HG03066 (cell line): ENCODE data around the gene ZBTB7C.

ENCODE experiments used
- ATAC-seq: cut with Tn5 transposase; IDR thresholded peaks from one replicate; pipeline ENCODE4 v1.9.1; 2021; ENCODE audit warnings: low read depth; ENCODE audit not compliant: unreplicated experiment

The ZBTB7C gene

DNA sequence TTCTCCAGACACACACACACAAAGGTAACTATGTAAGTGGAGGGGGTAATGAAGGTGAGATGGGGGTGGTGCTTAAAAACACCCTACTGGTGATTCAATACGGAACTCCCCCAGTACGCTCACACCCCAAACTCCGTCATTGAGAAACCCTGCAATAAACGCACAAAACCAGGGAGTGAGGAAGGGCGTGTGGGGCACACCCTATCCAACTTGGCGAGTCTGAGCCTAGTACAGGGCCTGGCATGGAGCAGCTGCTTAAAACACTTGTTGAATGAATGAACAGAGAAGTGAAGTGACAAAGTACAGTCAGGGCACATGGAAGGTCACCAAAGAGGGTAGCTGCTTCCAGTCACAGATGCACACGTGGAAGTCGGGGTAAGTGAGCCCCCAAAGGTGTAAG, 331.9 kb downstream of the ZBTB7C start:
- ATAC-seq, result no peak

DNA sequence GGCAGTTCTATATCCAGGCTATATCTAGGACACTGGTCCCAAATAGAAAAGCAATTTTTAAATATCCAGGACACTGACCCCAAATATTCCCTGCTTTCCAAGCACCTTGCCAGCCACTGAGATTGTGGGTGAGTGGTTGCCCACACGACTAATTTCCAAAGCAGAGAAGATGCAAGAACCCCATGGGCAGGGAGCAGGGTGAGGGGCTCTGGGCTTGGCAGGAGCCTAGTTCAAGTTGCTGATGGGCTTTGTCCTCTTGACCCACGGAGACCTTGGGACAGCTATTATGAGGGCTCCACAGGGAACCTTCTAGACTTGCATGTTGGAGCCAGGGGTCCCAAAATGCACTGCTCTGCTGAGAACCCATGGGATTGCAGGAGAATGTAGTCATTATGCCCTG, 332.7 kb downstream of the ZBTB7C start:
- ATAC-seq, result no peak

DNA sequence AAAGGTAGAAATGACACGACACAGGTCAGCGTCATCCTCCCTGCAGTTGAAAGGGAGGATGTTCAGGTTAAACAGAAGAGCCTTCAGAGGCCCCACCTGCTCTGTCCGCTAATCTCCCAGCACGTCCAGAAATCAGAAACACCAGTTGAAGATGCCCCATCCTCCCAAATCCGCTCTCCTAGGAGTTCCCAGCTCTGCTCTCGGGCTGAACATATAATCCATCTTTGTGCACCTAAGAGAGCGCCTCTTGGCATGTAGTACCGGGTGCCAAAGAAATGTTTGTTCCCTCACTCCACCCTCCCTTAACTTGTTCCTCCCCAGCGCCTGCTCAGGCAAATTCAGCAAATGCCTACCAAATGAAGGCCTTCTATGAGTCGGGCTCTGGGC, 333.5 kb downstream of the ZBTB7C start:
- ATAC-seq, result no peak

DNA sequence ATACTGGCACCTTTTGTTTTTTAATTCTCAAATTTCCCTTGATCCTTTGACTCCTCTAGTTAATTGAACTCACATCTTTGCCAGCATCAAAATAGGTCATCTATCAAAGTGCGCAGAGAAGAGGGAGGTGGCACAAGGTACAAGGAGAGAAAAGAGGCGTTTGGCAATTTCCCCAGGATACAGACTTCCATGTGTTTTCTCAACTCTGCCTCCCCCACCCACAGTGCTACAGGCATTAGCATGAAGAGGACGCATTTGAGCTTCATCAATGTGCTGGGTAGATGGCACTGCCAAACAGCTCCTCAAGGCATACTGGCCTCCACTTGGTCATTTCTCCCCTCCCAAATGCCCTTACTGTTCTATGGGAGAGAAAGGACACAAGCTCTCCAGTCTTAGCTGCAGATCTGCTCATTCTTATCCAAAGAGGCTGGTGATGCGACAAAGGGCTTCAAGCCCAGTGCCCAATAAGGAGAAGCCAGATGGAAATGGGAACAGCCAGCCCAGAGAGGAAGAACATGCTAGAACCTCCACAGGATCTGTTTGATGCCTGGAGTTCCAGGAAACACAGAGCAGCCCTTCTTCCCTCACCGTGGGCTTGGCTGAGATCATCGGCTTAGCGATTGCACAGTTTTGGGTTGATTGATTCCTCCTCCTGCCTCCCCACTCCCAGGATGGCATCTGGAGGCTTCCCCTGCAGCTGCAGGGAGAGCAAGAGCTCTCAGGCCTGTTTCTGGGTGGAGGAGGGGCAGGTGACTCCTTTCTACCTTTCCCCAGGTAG, 334.1 kb downstream of the ZBTB7C start:
- no peak for ATAC-seq

DNA sequence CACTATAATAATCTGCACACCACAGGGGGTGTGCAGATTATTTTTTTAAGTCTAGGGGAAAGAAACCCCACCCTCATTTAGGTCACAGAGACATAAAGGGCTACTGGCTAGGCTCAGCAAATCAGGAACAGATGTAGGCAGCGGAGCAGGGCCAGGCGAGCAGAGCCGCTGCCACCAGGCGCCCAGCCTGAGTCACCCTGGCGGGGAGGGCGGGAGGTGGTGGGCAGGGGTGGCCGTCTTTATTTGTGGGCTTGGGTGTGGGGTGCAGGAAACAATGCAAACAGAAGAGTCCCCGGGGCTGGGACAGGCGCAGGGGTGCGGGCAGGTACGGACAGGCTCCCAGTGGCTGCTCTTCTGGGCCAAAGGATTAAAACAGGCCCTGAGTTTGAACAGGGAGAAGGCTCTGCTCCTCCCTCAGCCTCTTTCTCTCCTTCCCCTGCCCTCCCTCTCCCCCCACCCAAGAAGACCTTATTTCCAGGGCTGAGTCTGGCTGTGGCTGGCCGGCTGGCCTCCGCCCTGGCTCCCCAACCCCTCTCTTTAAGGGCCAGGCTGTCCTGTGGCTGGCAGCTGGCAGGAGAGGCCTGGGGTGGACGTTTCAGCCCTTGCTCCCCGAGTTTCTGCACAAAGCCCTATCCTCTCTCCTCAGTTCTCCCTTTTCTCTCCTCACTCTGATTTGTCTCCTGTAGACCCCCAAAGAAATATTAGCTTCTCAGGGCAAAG, 335.8 kb downstream of the ZBTB7C start:
- no peak for ATAC-seq

DNA sequence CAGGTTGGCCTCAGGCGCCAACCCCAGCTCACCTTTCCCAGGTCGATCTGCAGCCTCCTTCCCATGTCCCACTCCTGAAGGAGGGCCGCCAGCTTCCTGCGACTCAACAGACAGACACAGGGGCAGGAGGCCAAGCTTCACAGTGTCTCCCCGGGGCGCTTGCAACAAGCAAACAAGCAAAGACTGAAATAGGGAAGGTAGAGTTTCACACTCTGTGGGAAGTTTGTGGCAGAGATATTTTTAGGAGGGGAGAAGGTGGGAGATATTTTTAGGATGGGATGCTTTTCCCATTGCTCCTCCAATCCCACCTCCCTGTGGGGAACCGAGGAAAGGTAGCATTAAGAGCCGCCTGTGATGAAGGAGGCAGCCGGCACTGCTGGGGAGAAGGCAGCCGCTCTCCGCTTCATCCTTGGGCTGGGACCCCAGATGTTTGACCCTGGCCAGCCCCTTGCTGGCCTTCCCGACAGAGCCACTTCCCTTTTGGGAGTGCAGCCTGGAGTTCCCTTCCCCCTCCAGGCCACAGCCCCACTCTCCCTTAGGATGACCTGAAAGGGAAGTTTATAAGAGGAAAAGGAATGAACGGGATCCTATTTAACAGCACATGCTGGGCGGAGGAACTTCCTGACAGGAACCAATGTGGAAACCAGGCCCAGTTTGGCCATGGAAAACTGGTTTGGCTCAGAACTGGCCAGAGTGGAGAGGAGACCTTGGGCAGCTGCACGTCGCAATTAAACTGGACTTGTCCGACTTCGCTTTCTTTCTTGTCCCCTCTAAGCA, 336.6 kb downstream of the ZBTB7C start:
- no peak for ATAC-seq

DNA sequence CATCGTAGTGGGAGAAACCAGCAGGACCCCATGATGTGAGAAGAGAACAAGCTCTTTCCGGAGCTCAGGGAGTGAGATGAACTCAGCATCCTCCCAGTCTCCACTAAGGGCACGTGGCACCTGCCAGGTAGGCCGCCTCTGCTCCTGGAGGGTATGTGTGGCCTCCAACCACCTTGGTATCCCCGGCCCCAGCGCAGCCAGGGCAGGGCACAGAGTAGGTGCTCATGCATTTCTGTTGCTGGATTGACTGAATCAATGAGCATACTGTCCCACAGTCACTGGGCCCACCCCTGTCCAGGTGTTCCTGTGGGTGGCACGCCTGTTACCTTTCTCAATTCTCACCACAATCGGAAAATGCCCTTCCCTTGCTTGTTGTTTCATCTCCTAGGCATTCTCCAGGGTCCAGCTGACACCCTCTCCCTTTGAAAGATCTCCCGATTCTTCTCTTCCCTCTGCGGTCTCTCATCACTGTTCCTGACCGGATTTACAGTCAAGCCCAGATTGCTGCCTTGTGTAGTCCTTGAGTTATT, 340.2 kb downstream of the ZBTB7C start:
- no peak for ATAC-seq

DNA sequence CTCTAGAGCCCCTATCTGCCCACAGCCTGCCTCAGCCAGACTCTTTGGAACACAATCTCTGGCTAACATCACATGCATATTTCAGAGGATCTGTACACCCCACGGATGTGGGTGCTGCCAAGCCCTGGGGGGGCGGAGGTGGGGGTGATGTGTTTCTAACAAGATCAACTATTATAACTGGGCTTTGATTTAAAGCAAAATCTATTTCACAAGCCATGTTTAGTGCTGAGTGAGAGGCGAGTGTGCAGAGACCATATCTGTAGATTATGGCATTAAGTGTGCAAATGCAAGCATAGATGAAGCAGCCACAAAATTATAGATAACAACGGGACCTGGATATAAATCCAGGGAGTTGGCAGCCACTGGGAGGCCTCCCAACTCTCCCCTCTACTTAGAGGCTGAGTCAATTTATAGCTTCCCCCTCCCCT, 342.9 kb downstream of the ZBTB7C start:
- ATAC-seq, result no peak

DNA sequence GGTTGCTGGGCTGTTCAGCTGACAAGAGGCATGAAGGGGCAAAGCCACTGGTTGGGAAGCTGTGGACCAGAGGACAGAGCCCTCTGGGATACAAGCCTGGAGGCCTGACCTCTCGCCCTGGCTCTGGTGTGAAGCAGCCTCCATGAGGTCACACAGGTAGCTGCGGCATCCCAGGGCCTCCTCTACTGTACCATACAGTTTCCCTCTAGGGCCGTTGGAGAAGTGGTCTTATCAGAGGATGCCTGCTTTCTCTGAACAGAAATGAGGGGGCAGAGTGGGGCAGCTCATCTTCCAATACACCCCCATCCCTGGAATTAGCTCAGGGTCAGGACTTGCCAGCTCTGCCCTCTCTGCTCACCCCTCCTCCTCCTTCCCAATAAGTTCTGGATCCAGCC, 343.6 kb downstream of the ZBTB7C start:
- ATAC-seq, result no peak

DNA sequence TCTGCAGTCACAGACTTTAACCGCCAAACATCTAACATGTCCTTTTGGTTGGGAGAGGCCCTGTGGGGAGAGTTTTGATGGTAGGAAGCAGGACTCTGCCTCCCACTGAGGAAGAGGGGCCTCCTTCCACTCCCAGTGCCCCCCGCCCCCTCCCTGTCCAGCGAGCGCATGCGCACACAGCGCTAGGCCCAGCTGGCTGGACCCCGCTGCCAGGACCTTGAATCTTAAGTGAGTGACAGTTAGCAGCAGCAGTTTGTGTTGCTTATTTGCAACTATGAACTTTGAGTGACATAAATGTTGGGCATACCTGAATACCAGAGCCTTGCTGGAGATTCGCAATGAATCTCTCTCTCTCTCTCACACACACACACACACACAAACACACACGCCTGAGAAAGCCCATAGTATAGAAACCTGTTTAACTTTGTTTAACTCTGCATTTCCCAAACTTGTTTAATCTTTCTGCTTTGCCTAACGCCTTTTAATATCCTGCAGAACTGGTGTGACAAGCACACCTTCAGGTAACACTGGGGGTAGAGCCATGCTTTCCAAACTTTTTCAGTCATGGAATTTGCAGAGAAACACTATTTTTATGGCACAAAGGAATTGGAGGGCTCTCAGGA, 344.1 kb downstream of the ZBTB7C start:
- ATAC-seq, result no peak

DNA sequence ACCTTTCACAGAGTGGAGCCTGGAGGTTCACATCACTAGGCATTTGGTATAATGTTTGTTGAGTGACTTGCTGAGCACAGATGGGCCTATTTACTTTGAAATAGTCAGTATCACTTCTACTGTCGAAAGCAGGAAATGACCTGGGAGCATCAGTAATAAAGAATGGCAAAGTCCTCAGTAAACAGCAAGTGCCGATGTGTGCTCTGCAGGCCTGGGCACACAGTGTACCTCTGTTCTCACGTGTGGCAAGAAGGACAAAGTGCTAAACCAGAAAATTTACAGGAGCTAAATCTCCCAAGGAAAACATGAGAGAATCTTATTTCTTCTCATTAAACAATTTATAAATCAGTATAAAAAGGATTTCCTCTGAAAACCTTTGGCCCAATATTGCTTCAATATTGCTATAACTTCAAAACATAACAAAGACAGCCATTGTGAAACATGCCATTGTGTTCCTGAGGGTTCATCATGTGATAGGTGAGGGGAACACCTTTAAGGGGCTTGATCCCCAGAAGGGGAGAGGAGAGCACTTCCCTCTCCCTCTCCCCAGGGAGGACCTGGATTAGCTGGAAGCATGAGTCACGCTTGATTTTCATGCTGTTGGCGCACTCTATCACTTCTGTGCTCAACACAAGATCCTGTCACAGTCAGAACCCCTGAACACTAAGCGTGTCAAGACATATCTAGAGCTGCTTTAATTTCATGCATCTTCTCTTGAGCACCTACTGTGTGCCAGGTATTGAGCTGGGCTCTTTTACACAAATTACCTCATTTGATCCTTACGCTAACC, 347.2 kb downstream of the ZBTB7C start:
- ATAC-seq, result no peak

DNA sequence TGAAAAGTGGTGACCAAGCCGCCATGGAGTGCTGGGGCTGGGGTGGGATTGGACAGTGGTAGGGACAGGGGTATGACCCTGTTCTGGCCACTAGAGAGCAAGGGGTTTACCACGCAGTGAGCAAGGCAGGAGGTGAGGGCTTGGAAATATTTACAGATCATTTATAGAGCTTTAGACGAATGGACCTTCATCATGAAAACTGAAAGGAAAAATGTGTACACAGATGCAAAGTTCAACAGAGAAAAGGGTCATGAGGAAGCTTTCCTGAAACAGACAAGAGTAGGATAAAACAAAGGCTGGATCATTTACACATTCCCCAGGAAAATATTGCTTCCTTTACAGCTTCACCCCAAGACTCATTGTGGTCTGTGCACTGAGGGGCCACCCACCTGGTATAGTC, 348.2 kb downstream of the ZBTB7C start:
- ATAC-seq, result no peak

DNA sequence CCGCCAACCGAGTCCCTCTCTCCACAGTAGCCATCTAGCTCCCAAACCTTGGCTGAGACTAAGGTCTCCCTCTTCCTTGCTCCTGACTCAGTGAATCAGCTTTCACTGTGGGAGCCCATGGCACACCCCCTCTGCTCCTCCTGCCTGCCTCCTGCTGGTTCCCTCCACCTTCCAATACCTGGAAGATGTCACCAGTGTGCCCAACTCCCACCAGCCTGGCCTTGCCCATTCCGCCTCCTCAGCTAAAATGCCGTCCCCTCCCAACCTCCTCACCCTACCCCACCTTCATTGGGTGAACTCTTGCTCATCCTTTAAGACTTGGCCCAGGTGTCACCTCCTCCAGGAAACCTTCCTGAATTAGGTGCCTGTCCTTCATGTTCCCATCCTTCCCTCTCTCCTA, 348.8 kb downstream of the ZBTB7C start:
- no peak for ATAC-seq

DNA sequence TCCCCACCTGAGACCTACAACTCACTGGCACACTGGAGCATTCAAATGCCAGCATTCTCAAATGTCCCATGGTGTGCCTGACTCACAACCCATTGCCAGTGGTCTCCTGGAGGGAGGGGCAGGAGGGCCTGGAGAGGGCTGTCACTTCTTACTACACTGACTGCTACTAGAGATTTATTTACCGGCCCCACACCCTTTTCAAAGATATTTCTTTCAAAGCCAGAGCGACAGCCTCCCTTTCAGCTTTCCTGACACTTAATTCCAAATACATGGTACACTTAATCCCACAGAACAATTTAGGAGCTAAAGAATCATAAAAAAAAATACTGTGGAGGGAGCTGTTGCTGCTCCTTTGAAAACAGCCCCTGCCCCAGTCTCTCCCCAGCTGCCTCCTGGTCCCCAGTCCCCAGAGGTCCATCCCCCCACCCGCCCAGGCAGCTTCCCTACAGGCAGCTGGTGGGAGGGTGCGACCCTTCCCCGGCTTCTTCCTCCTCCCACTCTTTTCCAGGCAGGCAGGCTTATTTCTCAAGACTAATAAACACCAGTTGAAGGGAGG, 349.6 kb downstream of the ZBTB7C start:
- no peak for ATAC-seq

DNA sequence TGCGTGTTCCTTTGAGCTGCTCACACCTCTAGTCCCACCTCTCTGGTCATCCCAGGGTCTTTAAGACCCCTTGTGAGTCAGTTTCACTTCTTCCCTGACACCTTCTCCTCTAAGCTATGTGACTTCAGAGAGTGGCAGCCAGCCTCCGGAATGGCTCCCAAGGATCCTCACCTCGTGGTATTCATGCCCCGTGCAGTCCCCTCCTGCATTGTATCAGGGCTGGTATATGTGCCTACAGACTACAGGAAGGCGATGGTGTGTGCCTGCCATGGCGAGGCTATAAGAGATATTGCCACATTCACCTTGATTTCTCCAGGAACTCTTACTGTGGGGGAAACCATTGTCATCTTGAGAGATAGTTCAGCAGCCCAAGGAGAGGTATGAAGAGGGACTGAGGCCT, 350.7 kb downstream of the ZBTB7C start:
- no peak for ATAC-seq

DNA sequence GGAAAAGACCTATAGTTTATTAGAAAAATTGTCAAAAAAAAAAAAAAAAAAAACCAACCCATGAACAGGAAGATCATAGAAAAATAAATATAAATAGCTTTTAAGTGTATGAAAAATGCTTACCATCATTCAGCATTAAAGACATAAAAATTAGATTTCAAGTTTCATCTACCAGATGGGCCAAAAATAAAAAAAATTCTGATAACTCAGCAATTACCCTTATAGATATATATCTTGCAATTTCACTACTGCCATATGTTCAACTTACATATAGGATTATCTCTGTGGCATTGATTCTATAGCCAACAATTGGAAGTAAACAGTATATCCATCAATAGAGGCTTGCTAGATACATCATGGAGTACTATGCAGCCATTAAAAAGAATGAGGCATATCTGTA, 352.2 kb downstream of the ZBTB7C start:
- ATAC-seq, result no peak

DNA sequence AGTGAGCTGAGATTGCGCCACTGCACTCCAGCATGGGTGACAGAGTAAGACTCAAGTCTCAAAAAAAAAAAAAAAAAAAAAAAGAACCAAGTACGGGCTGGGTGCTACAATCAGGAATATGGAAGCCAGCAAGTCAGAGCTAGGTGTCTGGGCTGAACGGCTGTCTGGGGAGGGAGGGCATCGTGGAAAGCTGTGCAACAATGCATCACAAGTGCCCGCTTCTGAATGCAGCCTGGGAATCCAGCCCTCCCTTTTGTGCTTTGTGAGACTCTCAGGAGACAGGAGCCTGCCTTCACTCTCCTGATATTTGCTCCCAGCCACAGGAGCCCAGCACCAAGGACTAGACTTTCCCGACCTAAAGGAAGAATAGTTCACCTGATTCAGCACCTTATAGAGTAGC, 353.8 kb downstream of the ZBTB7C start:
- ATAC-seq, result no peak

DNA sequence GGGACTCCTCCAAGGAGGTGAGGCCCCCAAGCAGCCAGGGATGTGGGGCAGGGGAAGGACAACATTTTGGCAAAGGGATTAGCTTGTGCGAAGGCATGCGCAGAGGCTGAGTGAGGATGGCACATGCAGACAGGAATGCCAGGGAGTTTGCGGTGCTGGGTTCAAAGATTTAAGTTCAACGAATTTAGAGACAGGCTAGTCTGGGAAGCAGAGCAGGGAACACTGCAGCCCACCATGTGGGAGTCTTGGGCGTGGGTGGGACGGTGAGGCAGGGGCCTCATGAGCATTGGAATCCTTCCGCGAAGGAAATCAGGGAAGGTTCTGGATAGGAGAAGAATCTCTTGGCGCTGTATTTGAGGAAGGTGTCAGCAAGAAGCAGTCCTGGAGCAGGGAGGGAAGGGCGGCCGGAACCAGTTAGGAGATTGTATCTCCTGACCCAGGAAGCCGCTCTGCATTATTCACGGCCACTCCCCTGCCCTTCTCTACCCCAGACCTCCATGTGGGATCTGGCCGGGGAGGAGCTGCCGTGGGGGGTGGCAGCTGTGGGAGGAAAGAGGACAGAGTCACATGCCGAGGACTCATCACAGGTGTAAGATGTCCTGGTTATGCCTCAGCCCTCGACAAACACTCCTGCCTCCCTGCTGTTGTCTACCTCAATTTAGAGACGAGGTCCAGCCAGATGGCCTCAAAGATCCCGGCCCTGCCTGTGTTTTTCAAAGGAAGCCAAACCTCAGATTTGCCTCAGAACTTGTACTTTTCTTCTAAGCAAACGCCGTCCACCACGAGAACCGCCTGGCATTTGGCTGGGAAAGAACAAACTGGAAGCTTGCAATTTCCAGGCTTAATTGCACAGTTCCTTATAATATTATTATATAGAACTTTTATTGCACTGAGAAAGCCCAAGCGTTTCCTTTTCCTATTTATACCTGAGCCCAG, 355.0 kb downstream of the ZBTB7C start:
- ATAC-seq, result no peak

DNA sequence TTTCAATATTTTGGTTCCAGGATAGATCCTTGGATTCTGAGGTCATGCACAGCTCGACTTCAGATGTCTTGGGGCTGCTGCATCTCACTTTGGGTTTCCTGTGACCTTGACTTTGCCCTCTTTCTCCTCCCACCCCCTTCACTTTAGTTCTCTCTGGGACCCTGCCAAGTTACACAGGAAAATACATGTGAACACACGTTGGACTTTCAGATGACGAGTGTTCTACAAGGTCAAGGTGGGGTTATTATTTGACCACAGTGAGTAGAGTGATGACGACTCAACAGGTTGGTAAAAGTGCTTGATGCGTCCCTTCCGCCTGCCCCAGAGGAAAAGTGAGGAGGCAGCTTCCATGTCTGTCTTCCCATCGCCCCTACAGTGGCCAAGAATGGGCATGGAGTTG, 356.3 kb downstream of the ZBTB7C start:
- no peak for ATAC-seq
